ENCODE results near the gene UBE2J2.

Gene UBE2J2

GRCh38 chr1:1314678-1315335 lies 41.2 kb upstream of the UBE2J2 start:
- intact Hi-C loops (cut with DNase I; ENCODE audit: low total_unique reads) = no loop called here
- H3K27ac ChIP-seq = no peak overlapping the region
- peaks cover 46 to 77% (median 77%) of the 10 kb centered on the region in 3 donors for H3K36me3 ChIP-seq

GRCh38 chr1:1314237-1314586 lies 40.6 kb upstream of the UBE2J2 start:
- Histone ChIP-seq H3K27me3 (no peaks in the 10 kb centered on the region), H3K9me3 (no peaks in the 10 kb centered on the region), H3K4me1 (peaks cover 0 to 30% (median 22%) of the 10 kb centered on the region in 4 donors), H3K27ac (no peak overlapping the region), H3K4me3 (no peak overlapping the region), H3K36me3 (peaks cover 40 to 71% (median 71%) of the 10 kb centered on the region in 3 donors)
- intact Hi-C loops (cut with DNase I; ENCODE audit: low total_unique reads) = no loop called here
- TF ChIP-seq CTCF (IDR thresholded peaks at IDR 0.05) = no peak
- no peak for DNase-seq

More at GRCh38 chr1:1314678-1315335, 41.2 kb upstream of the UBE2J2 start:
- H3K4me3 ChIP-seq = no peak overlapping the region
- H3K27me3 ChIP-seq = no peaks in the 10 kb centered on the region
- H3K9me3 ChIP-seq = no peaks in the 10 kb centered on the region
- no peak for TF ChIP-seq CTCF (IDR thresholded peaks at IDR 0.05)
- no peak for DNase-seq
- H3K4me1 ChIP-seq = peaks cover 0 to 29% (median 17%) of the 10 kb centered on the region in 4 donors

GRCh38 chr1:1313500-1314236 lies 40.0 kb upstream of the UBE2J2 start:
- no peaks in the 10 kb centered on the region for H3K9me3 ChIP-seq
- no peak overlapping the region for H3K4me3 ChIP-seq
- TF ChIP-seq CTCF (IDR thresholded peaks at IDR 0.05) = no peak
- DNase-seq = no peak
- intact Hi-C loops (cut with DNase I; ENCODE audit: low total_unique reads) = no loop called here
- H3K36me3 ChIP-seq = peaks cover 36 to 66% (median 66%) of the 10 kb centered on the region in 3 donors
- no peaks in the 10 kb centered on the region for H3K27me3 ChIP-seq
- no peak overlapping the region for H3K27ac ChIP-seq
- peaks cover 0 to 30% (median 24%) of the 10 kb centered on the region in 4 donors for H3K4me1 ChIP-seq

DNA sequence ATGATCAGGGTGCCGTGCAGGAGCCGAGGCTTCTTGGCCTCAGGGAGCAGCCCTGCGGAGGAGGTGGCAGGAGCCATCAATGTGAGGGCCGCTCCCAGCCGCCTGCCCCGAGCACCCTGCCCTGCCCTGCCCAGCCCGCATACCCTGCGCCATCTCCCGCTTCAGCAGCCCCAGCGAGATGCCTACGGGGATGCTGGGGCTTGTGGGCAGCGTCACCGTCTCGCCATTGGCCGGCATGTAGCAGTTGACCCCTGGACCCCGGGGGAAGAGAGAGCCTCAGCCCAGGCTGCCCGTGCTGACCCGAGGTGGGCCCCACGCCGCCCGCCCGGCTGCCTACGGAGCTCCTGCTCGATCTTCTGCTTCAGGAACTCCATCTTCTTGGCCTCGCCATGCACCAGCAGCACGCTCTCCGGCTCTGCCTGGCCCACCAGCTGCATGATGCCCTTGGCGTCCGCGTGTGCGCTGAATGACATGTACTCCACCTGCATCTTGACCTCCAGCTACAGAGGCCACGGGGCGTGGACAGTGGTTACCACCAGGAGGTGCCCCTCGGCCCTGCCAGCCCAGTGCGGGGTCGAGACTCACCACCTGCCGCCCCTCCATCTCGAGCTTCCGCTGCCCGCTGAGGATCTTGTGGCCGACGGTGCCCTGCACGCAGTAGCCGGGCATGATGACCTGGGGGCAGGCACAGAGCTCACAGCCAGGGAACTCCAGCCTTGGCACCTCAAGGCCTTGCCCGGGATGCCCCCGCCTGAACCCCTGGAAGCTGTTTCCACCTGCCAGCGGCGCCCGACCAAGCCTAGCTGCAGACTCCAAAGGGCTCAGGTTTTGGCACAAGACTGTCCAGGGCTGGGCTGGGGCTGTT lies 39.0 kb upstream of the UBE2J2 start:
- Histone ChIP-seq H3K4me1 (peaks cover 0 to 22% (median 16%) of the 10 kb centered on the region in 4 donors), H3K27ac (no peak overlapping the region), H3K36me3 (peaks cover 36 to 66% (median 65%) of the 10 kb centered on the region in 3 donors), H3K27me3 (no peaks in the 10 kb centered on the region), H3K4me3 (no peak overlapping the region), H3K9me3 (no peaks in the 10 kb centered on the region)
- DNase-seq = no peak
- TF ChIP-seq CTCF (IDR thresholded peaks at IDR 0.05) = no peak
- intact Hi-C loops (cut with DNase I; ENCODE audit: low total_unique reads) = no loop called here

Data from tibial artery (tissue), 4 donors.